Ectodermal cell (in vitro differentiated cells): ENCODE measurements around the gene ZCCHC24.
A peak's percentile ranks its signal among the peaks of the same experiment; 100 is the strongest.

Experiments
- H3K27ac ChIP-seq: 2 replicates; pipeline ENCODE4 v1.7.0; 2013; ENCODE audit warnings: mild to moderate bottlenecking, low read depth, low read length; ENCODE audit not compliant: insufficient read depth, poor library complexity, severe bottlenecking
- H3K27me3 ChIP-seq: 2 replicates; pipeline ENCODE4 v1.7.0; 2013; ENCODE audit warnings: mild to moderate bottlenecking, low read length; ENCODE audit not compliant: insufficient read depth, control insufficient read depth, poor library complexity, severe bottlenecking
- H3K36me3 ChIP-seq: one replicate; pipeline ENCODE4 v1.7.0; 2013; ENCODE audit warnings: low read length; ENCODE audit not compliant: control insufficient read depth, insufficient read depth
- H3K4me1 ChIP-seq: one replicate; pipeline ENCODE4 v1.7.0; 2013; ENCODE audit warnings: low read length; ENCODE audit not compliant: control insufficient read depth, insufficient read depth
- H3K4me3 ChIP-seq: 2 replicates; pipeline ENCODE4 v1.7.0; 2013; ENCODE audit warnings: low read depth, low read length, control low read depth; ENCODE audit not compliant: insufficient read depth
- H3K9me3 ChIP-seq: 2 replicates; pipeline ENCODE4 v1.7.0; 2013; ENCODE audit warnings: mild to moderate bottlenecking, low read length, moderate library complexity; ENCODE audit not compliant: control insufficient read depth
- WGBS, 2 experiments: methylation state at CpG; one replicate each; pipeline ENCODE4 v1.1.7; 2013; ENCODE audit warnings: missing lambda C conversion rate in 2 of 2; 5-methylcytosine and 5-hydroxymethylcytosine counted together

Gene ZCCHC24

DNA sequence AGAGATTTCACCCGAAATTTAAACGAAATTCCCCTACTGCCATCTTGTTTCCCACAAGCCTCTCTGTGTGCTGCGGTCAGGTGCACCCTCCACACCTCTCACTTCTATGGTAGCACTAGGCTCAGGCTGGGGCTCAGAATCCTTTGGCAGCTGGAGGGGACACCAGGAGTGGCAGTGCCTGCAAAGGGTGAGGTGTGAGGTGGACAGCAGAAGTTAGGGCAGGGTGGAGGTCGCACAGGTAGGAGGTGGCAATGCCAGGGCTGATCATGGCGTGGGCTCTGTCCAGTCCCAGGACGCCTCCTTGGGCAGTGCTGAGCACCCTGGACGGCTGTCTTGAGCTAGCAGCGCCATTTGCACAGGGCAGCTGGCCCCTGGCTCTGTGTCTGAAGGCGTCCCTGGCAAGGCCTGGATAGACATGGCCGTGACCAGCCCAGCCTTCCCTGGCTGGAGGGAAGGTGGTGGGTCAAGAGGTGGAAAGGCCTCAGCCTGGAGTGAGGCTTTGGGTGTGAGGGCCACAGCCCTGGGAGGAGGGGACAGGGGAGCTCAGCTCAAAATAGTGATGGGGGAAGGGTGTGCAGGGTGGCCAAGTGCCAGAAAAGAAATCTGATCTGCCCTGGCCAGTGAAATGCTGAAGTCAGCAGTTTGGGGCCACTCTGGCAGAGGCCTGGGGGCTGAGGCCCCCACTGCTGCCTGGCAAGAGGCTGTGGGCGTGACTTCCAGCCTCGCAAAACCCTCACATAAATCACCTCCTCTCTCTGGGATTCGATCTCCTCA lies 40.0 kb downstream of the ZCCHC24 start:
- Histone ChIP-seq H3K27ac (peak overlapping the region; percentile 36), H3K4me3 (no peak overlapping the region), H3K36me3 (no peaks in the 10 kb centered on the region), H3K27me3 (no peaks in the 10 kb centered on the region), H3K9me3 (no peaks in the 10 kb centered on the region), H3K4me1 (peaks cover 63% of the 10 kb centered on the region)
- WGBS, 2 experiments: 66% methylated on average over 13 of the region's 13 CpGs

DNA sequence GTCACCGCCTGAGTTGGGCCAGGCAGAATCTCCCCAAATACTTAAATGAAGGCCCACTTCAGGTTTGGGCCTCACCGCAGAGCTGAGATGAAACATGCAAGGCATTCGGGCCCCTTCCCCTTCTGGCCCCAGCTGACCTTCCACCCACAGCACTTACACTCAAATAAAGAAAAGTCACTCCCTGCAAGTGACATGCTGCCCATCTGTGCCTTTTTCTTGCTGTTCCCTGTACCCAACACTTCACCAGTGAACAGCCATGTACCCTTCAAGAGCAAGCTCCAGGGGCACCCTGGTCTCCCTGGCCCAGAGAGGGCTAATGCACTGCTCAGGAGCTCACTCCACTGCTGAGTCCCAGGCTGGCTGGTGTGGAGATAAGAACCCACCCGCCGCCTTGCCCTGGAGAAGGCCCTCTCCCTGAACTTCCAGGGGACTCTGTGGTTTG lies 40.7 kb downstream of the ZCCHC24 start:
- Histone ChIP-seq H3K4me1 (peaks cover 61% of the 10 kb centered on the region), H3K27me3 (no peaks in the 10 kb centered on the region), H3K27ac (peak overlapping the region; percentile 79), H3K36me3 (no peaks in the 10 kb centered on the region), H3K4me3 (no peak overlapping the region), H3K9me3 (no peaks in the 10 kb centered on the region)
- WGBS, 2 experiments: 46 to 50% methylated on average over 5 of the region's 5 CpGs

DNA sequence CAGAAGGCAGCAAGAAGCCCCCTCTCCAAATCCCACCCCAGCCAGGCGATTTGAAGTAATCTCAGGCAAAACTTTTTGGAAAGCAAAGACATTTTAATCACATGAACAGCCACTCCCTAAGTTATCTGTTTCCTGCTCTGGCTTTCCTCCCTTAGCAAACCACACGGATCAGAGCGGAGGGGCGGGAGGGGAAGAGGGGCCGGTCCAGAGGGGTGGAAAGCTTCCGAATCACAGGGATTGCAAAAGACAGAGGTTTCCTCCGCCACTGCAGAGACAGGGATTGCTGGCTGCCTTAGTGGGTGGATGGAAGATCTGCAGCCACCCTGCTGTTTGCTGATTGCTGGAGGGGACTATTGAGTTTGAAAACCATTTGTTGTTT lies 41.2 kb downstream of the ZCCHC24 start:
- Histone ChIP-seq H3K27ac (peak overlapping the region; percentile 79), H3K4me3 (no peak overlapping the region), H3K9me3 (no peaks in the 10 kb centered on the region), H3K36me3 (no peaks in the 10 kb centered on the region), H3K4me1 (peaks cover 64% of the 10 kb centered on the region), H3K27me3 (no peaks in the 10 kb centered on the region)
- WGBS, 2 experiments: 9 to 13% methylated on average over 6 of the region's 7 CpGs

DNA sequence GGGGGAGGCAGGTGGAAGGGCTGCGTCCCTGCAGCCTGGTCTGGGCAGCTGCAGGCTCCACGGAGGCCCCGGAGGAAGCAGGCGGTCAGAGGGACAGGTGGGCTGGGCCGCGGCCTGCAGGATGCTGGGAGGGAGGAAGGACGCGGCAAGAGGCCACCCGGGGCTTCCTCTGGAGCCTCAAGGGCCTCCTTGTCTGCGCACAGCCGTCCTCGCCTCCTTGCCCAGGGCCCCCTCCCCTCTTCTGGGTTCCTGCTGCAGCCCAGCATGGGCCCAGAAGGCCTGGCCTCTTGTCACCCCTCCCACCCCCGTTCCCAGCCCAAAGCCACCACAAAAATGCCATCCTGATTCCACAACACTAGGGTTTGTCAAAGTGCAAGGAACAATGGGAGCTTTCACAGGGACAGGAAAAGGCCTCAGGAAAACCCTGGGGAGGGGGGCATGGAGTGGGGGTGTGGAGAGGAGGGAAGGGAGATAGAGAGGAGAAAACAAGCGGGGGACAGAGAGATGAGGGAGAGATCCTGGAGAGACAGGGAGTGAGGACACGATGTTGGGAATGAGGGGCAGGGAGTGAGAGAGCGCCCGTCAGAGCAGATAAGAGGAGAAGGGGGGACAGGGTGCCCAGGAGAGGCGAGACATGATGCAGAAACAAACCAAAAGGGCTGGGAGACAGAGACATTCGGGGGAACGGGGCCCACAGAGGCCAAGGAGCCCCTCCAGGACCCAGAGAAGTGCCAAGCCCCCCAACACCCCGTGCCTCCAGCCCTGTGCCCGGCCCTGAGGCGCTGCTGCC lies 41.8 kb downstream of the ZCCHC24 start:
- H3K9me3 ChIP-seq: no peaks in the 10 kb centered on the region
- H3K27ac ChIP-seq: peak overlapping the region; percentile 79
- WGBS, 2 experiments: 15 to 18% methylated on average over 23 of the region's 23 CpGs
- H3K27me3 ChIP-seq: no peaks in the 10 kb centered on the region
- no peak overlapping the region for H3K4me3 ChIP-seq
- H3K36me3 ChIP-seq: no peaks in the 10 kb centered on the region
- peaks cover 70% of the 10 kb centered on the region for H3K4me1 ChIP-seq

DNA sequence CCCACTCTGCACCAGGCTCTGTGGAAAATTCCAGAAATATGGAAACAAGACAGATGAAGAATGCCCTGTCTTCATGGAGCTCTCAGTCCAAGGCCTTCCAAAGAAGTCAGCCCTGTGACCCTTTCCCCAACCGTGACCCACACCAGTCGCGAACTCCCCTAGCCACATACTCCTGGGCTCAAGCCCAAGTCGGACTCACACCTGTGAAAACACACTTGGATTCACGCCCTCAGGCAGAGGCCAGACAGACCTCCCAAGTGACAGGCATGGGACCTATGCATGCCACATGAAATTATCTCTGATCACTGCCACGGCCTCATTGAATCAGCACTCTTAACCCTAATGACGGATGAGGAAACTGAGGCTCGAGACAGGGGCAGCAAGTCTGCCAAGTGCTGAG lies 42.5 kb downstream of the ZCCHC24 start:
- no peaks in the 10 kb centered on the region for H3K27me3 ChIP-seq

DNA sequence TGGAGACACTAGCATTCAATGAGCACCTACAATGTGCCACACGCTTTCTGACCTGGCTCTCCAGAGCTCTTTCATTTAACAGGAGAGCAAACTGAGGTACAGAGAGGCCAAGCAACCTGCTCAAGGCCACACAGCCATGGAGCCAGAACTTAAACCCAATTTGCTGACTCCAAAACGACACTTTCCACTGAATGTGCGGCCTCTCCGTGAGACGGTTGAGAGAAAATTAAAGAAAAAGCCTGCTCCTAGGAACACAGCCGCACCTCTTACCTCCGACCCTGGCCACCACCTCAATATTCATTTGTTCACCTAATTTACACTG lies 42.8 kb downstream of the ZCCHC24 start:
- no peaks in the 10 kb centered on the region for H3K9me3 ChIP-seq
- no peaks in the 10 kb centered on the region for H3K27me3 ChIP-seq
- 96 to 97% methylated on average over 7 of the region's 7 CpGs for WGBS, 2 experiments
- H3K4me1 ChIP-seq: peaks cover 71% of the 10 kb centered on the region
- no peak overlapping the region for H3K4me3 ChIP-seq
- H3K36me3 ChIP-seq: no peaks in the 10 kb centered on the region
- no peak overlapping the region for H3K27ac ChIP-seq

More for the DNA sequence above, 42.5 kb downstream of the ZCCHC24 start:
- H3K9me3 ChIP-seq: no peaks in the 10 kb centered on the region
- peaks cover 71% of the 10 kb centered on the region for H3K4me1 ChIP-seq
- no peak overlapping the region for H3K4me3 ChIP-seq
- peak overlapping the region; percentile 79 for H3K27ac ChIP-seq
- WGBS, 2 experiments: 75% methylated on average over 8 of the region's 8 CpGs
- H3K36me3 ChIP-seq: no peaks in the 10 kb centered on the region

DNA sequence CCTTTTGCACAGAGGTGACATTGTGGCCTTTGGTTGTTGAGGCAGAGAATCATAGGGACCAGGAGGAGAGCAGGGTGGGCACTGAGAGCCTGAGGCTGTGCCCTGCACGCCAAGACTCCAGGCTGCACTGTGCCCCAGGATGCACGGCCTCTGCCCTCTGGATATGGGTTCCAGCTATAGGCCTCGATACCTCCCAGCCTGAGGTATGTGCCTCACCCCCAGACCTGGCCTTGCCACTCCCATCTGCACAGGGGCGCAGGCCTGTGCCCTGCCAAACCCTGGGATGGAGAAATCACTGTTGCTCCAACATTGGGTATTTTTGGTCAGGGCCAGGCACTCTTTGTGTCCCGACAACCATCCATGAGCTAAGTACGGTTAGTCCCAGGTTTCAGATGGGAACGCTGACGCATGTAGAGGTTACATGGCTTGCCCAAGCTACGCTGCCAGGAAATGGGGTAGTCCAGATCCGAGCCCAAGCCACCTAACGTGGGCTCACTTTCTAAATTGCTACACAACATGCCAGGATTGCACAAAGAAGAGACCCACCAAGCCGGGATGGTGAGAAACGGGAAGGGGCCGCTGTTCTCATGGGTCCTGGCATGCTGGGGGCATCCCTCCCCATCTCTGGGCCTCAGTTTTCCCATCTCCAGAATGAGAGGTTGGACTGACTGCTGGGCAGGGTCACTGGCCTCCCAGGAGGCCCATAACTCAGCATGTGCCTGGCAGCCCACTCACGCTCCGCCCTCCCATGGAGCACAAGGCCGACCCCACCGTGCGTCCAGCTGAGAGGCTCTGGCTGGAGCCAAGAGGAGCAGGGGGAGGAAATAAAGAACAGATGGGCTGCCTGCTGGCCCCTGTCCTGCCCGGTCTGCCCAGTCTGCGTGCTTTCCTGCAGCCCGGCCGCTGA lies 44.2 kb downstream of the ZCCHC24 start:
- peaks cover 58% of the 10 kb centered on the region for H3K4me1 ChIP-seq
- no peaks in the 10 kb centered on the region for H3K36me3 ChIP-seq
- no peaks in the 10 kb centered on the region for H3K27me3 ChIP-seq
- no peaks in the 10 kb centered on the region for H3K9me3 ChIP-seq
- H3K27ac ChIP-seq: no peak overlapping the region
- 81 to 82% methylated on average over 23 of the region's 23 CpGs for WGBS, 2 experiments
- no peak overlapping the region for H3K4me3 ChIP-seq

DNA sequence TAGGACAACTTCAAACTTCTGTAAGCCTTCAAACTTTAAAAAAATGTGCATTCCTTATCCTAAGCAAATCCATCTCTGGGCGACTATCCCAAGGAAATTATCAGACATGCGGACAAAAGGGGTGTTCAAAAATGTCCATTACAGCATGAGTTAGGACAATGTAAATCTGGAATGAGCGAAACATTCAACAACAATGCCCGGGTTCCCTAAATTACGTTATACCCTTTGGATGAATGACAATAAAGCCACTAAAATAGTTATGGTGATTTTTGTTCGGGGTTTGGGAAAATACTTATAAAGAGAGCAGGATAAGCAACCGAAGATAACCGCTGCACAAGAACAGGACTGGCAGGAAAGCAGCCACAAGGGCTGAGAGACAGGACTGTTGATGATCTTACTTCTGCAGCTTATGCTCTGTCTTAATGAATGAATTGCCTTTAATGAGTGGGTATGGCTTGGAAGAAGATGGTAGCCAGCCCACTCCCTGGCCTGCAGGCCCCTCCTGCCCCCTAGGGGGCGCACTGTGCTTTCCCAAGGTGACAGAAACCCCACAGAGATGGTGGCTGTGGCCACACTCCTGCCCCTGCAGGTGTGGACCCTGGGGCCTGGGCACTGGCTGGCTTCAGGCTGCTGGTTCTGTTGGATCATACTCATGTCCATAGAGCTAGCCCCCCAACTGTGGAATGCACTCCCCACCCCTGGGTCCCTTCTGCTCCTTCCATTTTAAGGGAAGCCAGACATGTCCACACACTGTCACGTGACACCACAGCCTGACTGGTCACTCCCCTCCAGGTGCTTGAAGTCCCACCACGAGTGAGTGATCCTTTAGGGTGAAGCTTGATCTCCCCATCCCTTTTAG lies 45.0 kb downstream of the ZCCHC24 start:
- no peaks in the 10 kb centered on the region for H3K27me3 ChIP-seq
- H3K27ac ChIP-seq: no peak overlapping the region
- no peak overlapping the region for H3K4me3 ChIP-seq
- 76 to 81% methylated on average over 11 of the region's 11 CpGs for WGBS, 2 experiments
- H3K4me1 ChIP-seq: peaks cover 49% of the 10 kb centered on the region
- no peaks in the 10 kb centered on the region for H3K9me3 ChIP-seq
- H3K36me3 ChIP-seq: no peaks in the 10 kb centered on the region

DNA sequence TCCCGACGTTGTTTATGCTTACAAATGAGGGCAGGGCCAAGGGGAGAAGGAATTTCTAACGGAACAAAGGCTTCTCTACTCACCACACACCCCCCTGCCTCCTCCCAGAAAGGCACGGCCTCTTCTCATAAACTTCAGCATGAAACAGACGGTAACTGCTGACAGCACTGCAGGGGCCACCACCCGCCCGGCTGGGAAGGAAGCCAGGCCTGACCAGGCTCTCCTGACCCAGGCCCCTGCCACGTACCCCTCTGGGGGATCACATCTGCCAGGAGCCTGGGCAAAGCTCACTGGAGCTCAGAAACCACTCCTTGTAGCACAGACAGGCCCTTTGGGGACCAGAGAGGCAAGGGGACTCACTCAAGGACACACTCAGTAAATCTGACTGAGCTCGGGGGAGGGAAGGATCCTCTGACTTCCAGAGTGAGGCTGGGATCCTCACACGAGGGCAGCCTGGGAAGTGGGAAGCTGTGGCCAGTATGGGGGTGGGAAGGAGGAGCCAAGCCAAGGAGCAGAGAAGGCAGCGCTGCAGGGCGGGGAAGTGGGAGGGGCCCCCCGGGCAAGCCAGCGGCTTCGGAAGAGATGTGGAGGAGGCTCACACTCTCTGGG lies 46.1 kb downstream of the ZCCHC24 start:
- Histone ChIP-seq H3K4me1 (peaks cover 39% of the 10 kb centered on the region), H3K4me3 (no peak overlapping the region), H3K9me3 (no peaks in the 10 kb centered on the region), H3K27me3 (no peaks in the 10 kb centered on the region), H3K27ac (peak overlapping the region; percentile 62), H3K36me3 (no peaks in the 10 kb centered on the region)
- WGBS, 2 experiments: 12 to 22% methylated on average over 15 of the region's 15 CpGs
